NCI-H146 (cell line): Measurements from ENCODE around the gene TRIM37.
A peak's percentile ranks its signal among the peaks of the same experiment; 100 is the strongest.

ENCODE experiments used
- DNase-seq: peaks from one replicate; lab custom pipeline; 2025; lab: John Stamatoyannopoulos, UW

The TRIM37 gene

DNA sequence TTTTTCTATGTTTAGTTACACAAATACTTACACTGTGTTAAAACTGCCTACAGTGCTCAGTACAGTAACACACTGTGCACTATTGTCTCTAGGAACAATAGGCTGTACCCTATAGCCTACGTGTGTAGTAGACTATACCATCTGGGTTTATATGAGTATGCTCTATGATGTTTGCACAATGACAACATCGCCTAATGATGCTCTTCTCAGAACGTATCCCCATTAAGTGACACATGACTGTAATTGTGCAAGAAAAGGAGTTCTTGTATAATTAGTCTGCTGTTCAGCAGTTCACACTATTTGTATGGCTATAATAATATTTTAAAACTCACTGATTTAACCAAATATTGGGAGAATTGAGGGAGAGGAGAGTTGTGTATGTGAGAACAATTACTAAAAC lies 173.7 kb downstream of the TRIM37 start:
- peak; percentile 63 for DNase-seq
